GM19240 (cell line): ENCODE results near the gene CDK9.
A peak's percentile ranks its signal among the peaks of the same experiment; 100 is the strongest.

Experiments
- DNase-seq: peaks from one replicate; pipeline ENCODE4 v3.0.0; 2011; ENCODE audit warnings: low spot score; ENCODE audit not compliant: insufficient read length

Gene CDK9

GRCh38 chr9:127802576-127803443 is 17.0 kb downstream of the CDK9 start, which contains the start of gene FPGS:
Gene FPGS, plus strand, starts transcription at chr9:127802882. Its CDS starts 43 bp downstream, at chr9:127802925.
- peak; percentile 98 for DNase-seq

GRCh38 chr9:127803507-127804352 is 17.9 kb downstream of the CDK9 start:
- no peak for DNase-seq

- no peak for DNase-seq
Measured at GRCh38 chr9:127805620-127806019, 19.8 kb downstream of the CDK9 start.

GRCh38 chr9:127806871-127807270 is 21.0 kb downstream of the CDK9 start:
- DNase-seq: no peak

- no peak for DNase-seq
Measured at GRCh38 chr9:127808347-127809001, 22.6 kb downstream of the CDK9 start.

- no peak for DNase-seq
Measured at GRCh38 chr9:127809002-127809539, 23.2 kb downstream of the CDK9 start.

- no peak for DNase-seq
Measured at GRCh38 chr9:127809540-127810377, 23.9 kb downstream of the CDK9 start.

GRCh38 chr9:127810378-127811187 is 24.7 kb downstream of the CDK9 start:
- DNase-seq: no peak

GRCh38 chr9:127812011-127812410 is 26.2 kb downstream of the CDK9 start:
- DNase-seq: no peak

GRCh38 chr9:127812936-127813675 is 27.3 kb downstream of the CDK9 start:
- no peak for DNase-seq

- DNase-seq: no peak
Measured at GRCh38 chr9:127813686-127814226, 27.9 kb downstream of the CDK9 start.

GRCh38 chr9:127814619-127815511 is 29.0 kb downstream of the CDK9 start:
- no peak for DNase-seq

- no peak for DNase-seq
Measured at GRCh38 chr9:127815512-127816361, 29.9 kb downstream of the CDK9 start.

- DNase-seq: no peak
Measured at GRCh38 chr9:127816362-127816725, 30.5 kb downstream of the CDK9 start.

- no peak for DNase-seq
Measured at GRCh38 chr9:127816728-127817127, 30.9 kb downstream of the CDK9 start.

- DNase-seq: no peak
Measured at GRCh38 chr9:127817881-127818434, 32.1 kb downstream of the CDK9 start.
